Left ventricle myocardium inferior (tissue), 1 donor: ENCODE results near the gene MGLL. TPM values are rescaled to one million over a fixed set of nuclear protein-coding genes. Genes with fewer than 3 reads are reported as not detected.
A peak's percentile ranks its signal among the peaks of the same experiment; 100 is the strongest.
"Not testable (repeated sequence)": the region's sequence is repeated elsewhere in the genome, so short reads cannot be mapped to it uniquely, and the experiment has no call there.

Experiments
- DNase-seq: peaks from one replicate; pipeline ENCODE4 v3.0.0-alpha.2; 2020
- H3K27ac ChIP-seq: fragments of 200-600 bp; replicated peaks from 2 replicates; pipeline ENCODE4 v1.8.0; 2021
- H3K27me3 ChIP-seq: fragments of 200-600 bp; 2 replicates; pipeline ENCODE4 v1.8.0; 2021; ENCODE audit warnings: low read depth
- H3K36me3 ChIP-seq: fragments of 200-600 bp; 2 replicates; pipeline ENCODE4 v1.8.0; 2021
- H3K4me1 ChIP-seq: fragments of 200-600 bp; 2 replicates; pipeline ENCODE4 v1.8.0; 2021
- H3K4me3 ChIP-seq: fragments of 200-600 bp; 2 replicates; pipeline ENCODE4 v1.8.0; 2021; ENCODE audit warnings: mild to moderate bottlenecking, moderate library complexity
- H3K9me3 ChIP-seq: fragments of 200-600 bp; replicated peaks from 2 replicates; pipeline ENCODE4 v1.8.0; 2021
- CTCF ChIP-seq: fragments of 200-600 bp; IDR thresholded peaks from 2 replicates; pipeline ENCODE4 v1.8.0; 2021; ENCODE audit warnings: antibody characterized with exemption, mild to moderate bottlenecking, borderline replicate concordance
- intact Hi-C: fragments of 100-400 bp; cut with micrococcal nuclease; formaldehyde crosslinking; loops from one replicate; pipeline ENCODE4 v1.11.0; 2022
- total RNA-seq: library from RNA; stranded (reverse); fragmentation: NEBNext Ultra II Directional; extraction: Animal tissue kit (Norgen Biotek cat#: 25700); gene quantifications from one replicate; pipeline ENCODE4 v1.2.1, GENCODE V29; 2021
- donor health status: DM: no; HTN: yes; CAD: no; lungs with severe emphysema.

MGLL gene
- total RNA-seq, 1 donor from 2014 or later: 67.0 TPM

DNA sequence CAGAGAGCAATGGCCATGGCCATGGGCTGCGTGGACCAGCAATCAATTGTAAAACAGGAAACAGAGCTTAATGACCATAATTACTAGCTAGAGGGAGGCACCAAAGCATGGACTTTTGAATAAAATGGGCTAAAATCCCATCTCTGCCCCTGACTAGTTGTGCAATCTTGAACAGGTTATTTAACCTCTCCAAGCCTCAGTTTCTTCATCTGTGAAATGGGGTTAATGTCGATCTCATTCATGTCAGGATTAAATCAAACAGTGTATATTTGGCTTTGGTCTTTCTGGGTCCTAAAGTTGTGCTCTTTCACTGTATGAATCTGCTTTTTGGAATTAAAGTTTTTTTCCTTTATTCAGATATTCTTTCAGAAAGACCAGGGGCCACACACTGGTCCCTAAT, 113.5 kb downstream of the MGLL start:
- H3K27me3 ChIP-seq: no peaks in the 10 kb centered on the region
- peaks cover 2% of the 10 kb centered on the region for H3K9me3 ChIP-seq
- H3K36me3 ChIP-seq: peaks cover 19% of the 10 kb centered on the region
- no peak for TF ChIP-seq CTCF
- H3K4me1 ChIP-seq: peaks cover 82% of the 10 kb centered on the region
- peak overlapping the region; percentile 96 for H3K27ac ChIP-seq
- intact Hi-C loops: no loop called here
- no peak overlapping the region for H3K4me3 ChIP-seq
- no peak for DNase-seq

- no peaks in the 10 kb centered on the region for H3K27me3 ChIP-seq
- no peak for TF ChIP-seq CTCF
- H3K36me3 ChIP-seq: peaks cover 15% of the 10 kb centered on the region
- peaks cover 4% of the 10 kb centered on the region for H3K9me3 ChIP-seq
- intact Hi-C loops: no loop called here
- peak overlapping the region; percentile 96 for H3K27ac ChIP-seq
- H3K4me3 ChIP-seq: no peak overlapping the region
- DNase-seq: no peak
- peaks cover 81% of the 10 kb centered on the region for H3K4me1 ChIP-seq
Observed at GRCh38 chr3:127707851-127708411, 114.4 kb downstream of the MGLL start.

- Histone ChIP-seq H3K36me3 (peaks cover 15% of the 10 kb centered on the region), H3K27ac (peak overlapping the region; percentile 96), H3K4me1 (peaks cover 81% of the 10 kb centered on the region), H3K4me3 (no peak overlapping the region), H3K9me3 (peaks cover 4% of the 10 kb centered on the region), H3K27me3 (no peaks in the 10 kb centered on the region)
- intact Hi-C loops: no loop called here
- no peak for TF ChIP-seq CTCF
- DNase-seq: no peak
Observed at GRCh38 chr3:127706785-127707351, 115.4 kb downstream of the MGLL start.

- peak overlapping the region; percentile 96 for H3K27ac ChIP-seq
- H3K27me3 ChIP-seq: no peaks in the 10 kb centered on the region
- H3K4me3 ChIP-seq: no peak overlapping the region
- peaks cover 81% of the 10 kb centered on the region for H3K4me1 ChIP-seq
- peak; percentile 65 for DNase-seq
- peaks cover 15% of the 10 kb centered on the region for H3K36me3 ChIP-seq
- intact Hi-C loops: no loop called here
- peaks cover 4% of the 10 kb centered on the region for H3K9me3 ChIP-seq
- no peak for TF ChIP-seq CTCF
Observed at GRCh38 chr3:127706312-127706711, 116.0 kb downstream of the MGLL start.

DNA sequence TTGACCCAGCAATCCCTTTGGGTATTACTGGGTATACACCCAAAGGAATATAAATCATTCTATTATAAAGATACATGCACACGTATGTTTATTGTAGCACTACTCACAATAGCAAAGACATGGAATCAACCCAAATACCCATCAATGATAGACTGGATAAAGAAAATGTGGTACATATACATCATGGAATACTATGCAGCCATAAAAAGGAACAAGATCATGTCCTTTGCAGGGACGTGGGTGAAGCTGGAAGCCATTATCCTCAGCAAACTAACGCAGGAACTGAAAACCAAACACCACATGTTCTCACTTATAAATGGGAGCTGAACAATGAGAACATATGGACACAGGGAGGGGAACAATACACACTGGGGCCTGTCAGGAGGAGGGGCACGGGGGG, 117.5 kb downstream of the MGLL start:
- H3K9me3 ChIP-seq, H3K27me3 ChIP-seq, intact Hi-C loops, DNase-seq, H3K4me3 ChIP-seq: not testable (repeated sequence)
- H3K36me3 ChIP-seq: peaks cover 15% of the 10 kb centered on the region
- H3K4me1 ChIP-seq: peaks cover 81% of the 10 kb centered on the region
- peak overlapping the region; percentile 96 for H3K27ac ChIP-seq

- Histone ChIP-seq H3K27ac (peak overlapping the region; percentile 96), H3K27me3 (no peaks in the 10 kb centered on the region), H3K36me3 (peaks cover 15% of the 10 kb centered on the region), H3K9me3 (peaks cover 4% of the 10 kb centered on the region), H3K4me1 (peaks cover 81% of the 10 kb centered on the region), H3K4me3 (no peak overlapping the region)
- TF ChIP-seq CTCF: no peak
- no peak for DNase-seq
- intact Hi-C loops: no loop called here
Observed at GRCh38 chr3:127702151-127702578, 120.2 kb downstream of the MGLL start.
